Neural progenitor cell (in vitro differentiated cells): ENCODE data around the gene P2RX5.
"Not testable (repeated sequence)": the region's sequence is repeated elsewhere in the genome, so short reads cannot be mapped to it uniquely, and the experiment has no call there.

Source experiments
- CTCF ChIP-seq: fragments of 200-600 bp; sonication (generic); IDR thresholded peaks from 2 replicates; pipeline ENCODE4 v1.5.1; 2017; ENCODE audit warnings: antibody characterized with exemption, mild to moderate bottlenecking
- EZH2 ChIP-seq: fragments of 200-600 bp; sonication (generic); IDR thresholded peaks from 2 replicates; pipeline ENCODE4 v1.6.1; 2017; ENCODE audit warnings: antibody characterized with exemption, mild to moderate bottlenecking, moderate library complexity
- EZH2phosphoT487 ChIP-seq: fragments of 200-600 bp; sonication (generic); IDR thresholded peaks from 2 replicates; pipeline ENCODE4 v1.6.1; 2017; ENCODE audit warnings: antibody characterized with exemption

- not testable (repeated sequence) for TF ChIP-seq CTCF, EZH2, EZH2phosphoT487
These were observed 38.9 kb upstream of the P2RX5 start for GRCh38 chr17:3734911-3735276.
